Measurements from ENCODE around the gene NHSL1.

Gene NHSL1

GRCh38 chr6:138497286-138497685, 2.0 kb downstream of the NHSL1 start:
- no peak for DNase-seq (ENCODE audit: low spot score)

GRCh38 chr6:138494312-138494711, 5.0 kb downstream of the NHSL1 start:
- DNase-seq (ENCODE audit: low spot score) = no peak

GRCh38 chr6:138493413-138493812, 5.9 kb downstream of the NHSL1 start:
- no peak for DNase-seq (ENCODE audit: low spot score)

GRCh38 chr6:138492871-138493270, 6.4 kb downstream of the NHSL1 start:
- DNase-seq (ENCODE audit: low spot score) = no peak

DNA sequence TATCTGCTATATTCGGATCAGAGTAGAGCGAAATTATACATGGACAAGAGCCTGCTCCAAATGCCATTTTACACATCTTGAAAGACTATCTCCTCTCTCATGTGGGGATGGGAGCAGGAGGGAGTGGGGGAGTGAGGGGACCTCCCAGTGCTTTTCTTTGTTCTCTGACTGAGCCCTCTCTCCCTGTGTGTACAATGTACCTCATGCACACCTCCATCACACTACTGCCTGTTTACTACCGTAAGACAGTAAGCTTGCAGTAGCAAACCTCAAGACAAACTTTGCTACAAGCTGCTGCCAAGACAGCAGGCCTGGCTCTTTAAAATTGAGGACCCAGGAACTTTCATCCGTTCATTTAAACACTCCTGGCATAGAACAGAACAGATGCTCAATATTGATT, 7.2 kb downstream of the NHSL1 start:
- DNase-seq (ENCODE audit: low spot score) = no peak

DNA sequence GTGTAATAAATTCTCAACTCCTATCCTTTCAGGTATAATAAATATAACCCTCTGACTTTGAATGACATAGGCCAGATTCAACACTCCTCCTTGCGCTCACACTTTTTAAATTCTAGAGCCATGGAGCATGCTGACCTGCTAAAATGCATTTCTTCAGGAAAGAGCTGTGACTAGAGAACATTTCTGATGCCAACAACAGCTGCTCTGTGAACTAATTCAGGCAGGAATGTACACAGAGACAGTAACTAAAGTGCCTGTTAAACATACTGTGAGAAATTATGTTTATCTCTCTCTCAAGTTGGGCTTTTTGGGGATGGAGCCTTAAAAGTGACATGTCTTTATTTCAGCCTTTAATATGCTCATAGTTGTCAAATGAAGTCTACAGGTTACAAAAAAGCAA, 8.3 kb downstream of the NHSL1 start:
- no peak for DNase-seq (ENCODE audit: low spot score)

DNA sequence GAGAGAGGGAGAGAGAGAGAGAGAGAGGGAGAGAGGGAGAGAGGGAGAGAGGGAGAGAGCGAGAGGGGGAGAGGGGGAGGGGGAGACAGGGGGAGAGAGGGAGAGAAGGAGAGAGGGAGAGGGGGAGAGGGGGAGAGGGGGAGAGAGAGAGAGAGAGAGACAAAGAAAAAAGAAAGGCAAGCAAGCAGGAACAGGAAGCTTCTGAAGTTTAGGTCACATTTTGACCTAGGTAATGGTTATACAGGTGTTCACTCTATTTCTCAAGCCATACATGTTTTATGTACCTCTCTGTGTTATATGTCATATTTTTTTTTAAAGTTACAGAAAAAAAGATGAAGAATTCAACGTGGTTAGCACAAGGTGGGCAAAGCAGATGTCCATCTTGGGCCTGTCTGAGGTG, 9.4 kb downstream of the NHSL1 start:
- DNase-seq (ENCODE audit: low spot score) = no peak

- no peak for DNase-seq (ENCODE audit: low spot score)
Measured at GRCh38 chr6:138487102-138487604, 12.1 kb downstream of the NHSL1 start.

GRCh38 chr6:138486249-138487101, 12.8 kb downstream of the NHSL1 start:
- peak; percentile 18 for DNase-seq (ENCODE audit: low spot score)

GRCh38 chr6:138485586-138486248, 13.6 kb downstream of the NHSL1 start:
- DNase-seq (ENCODE audit: low spot score) = no peak

DNA sequence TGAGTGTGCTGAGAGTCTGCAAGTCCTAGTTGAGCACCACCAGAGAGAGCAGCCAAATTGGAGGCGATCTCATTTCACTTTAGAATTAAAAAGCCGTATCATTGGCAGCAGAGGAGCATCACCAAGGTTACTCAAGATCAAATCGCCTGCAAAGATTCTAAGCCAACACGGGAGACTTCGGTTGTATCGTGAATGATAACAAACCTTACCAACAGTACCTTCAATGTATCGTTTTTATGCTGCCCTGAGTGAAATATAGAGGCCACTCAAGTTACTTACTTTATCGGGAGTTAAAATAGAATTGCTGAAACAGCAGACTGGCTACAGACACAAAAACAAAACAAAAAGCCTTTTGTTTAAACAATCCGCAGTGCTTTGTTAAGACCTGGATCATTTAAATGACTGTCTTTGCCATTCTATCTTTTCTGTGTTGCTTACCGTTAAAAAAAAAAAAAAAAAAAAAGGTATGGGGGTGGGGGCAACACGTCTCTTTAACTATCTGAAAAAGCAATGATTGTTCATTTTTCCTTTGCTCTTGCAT, 14.2 kb downstream of the NHSL1 start:
- no peak for DNase-seq (ENCODE audit: low spot score)

GRCh38 chr6:138484018-138484731, 15.1 kb downstream of the NHSL1 start:
- DNase-seq (ENCODE audit: low spot score) = no peak

DNA sequence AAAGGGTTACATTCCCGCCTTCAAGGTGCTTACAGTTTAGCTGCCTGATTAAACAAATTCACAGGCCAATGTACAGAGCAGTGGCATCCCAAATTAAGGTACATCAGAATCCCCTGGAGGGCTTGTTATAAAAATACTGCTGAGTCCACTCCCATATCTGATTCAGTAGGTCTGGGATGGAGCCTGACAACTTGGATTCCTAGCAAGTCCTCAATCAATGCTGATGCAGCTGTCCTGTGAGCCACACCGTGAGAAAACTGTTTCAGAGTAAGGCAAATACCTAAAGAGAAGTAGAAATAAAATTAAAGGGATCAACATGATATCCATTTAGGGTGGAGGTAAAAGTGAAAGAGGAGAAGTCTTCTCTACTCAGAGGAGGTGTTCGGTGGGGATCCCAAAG, 16.5 kb downstream of the NHSL1 start:
- no peak for DNase-seq (ENCODE audit: low spot score)

DNA sequence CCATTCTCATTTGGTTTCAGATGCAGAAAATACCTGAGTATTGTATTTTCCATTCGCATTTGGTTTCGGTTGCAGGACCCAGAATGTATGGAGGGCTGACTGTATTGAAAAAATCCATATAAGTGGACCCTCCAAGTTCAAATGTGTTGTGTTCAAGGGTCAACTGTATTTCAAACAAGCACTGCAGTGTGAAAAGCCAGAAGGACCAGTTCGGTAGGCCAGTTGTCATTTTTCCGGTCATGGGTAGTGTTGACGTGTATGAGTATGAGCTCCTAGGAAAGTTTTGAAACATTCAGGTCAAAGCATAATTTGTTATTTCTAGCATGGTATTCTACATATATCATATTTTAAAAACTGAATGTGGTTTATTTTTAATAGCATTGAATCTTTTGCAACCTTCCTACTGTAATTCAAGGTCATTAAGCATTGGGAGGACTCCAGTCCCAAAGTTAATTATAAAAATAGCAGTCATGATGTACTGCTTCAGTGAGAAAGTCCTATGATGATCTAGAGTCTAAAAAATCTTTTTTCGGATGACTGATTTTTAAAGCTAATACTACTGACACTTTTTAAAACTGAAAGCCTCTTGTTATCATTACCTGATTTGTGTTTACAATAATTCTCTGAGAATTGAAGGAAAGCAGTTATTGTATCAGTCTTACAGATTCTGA, 18.9 kb downstream of the NHSL1 start:
- DNase-seq (ENCODE audit: low spot score) = no peak

DNA sequence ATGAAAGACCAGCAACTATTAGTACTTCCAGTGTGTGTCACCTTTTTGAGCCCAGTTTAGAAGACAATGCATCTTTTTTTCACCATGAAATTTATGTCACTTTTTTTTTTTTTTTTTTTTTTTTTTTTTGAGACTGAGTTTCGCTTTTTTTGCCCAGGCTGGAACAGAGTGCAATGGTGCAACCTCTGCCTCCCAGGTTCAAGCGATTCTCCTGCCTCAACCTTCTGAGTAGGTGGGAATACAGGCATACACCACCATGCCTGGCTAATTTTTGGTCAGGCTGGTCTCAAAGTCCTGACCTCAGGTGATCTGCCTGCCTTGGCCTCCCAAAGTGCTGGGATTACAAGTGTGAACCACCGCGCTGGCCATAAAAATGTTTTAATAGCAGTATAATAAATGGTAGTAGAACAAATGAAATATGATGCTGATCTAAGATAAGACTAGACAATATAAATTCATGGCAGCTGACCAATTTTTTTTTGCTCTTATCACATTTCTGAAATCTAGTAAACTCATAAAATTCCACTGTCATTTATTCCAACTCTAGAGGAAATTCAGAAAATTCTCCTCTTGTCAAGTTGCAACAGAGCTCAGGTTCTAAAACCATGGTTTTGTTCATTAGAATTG, 21.3 kb downstream of the NHSL1 start:
- peak; percentile 68 for DNase-seq (ENCODE audit: low spot score)

GRCh38 chr6:138476116-138476515, 23.2 kb downstream of the NHSL1 start:
- no peak for DNase-seq (ENCODE audit: low spot score)

DNA sequence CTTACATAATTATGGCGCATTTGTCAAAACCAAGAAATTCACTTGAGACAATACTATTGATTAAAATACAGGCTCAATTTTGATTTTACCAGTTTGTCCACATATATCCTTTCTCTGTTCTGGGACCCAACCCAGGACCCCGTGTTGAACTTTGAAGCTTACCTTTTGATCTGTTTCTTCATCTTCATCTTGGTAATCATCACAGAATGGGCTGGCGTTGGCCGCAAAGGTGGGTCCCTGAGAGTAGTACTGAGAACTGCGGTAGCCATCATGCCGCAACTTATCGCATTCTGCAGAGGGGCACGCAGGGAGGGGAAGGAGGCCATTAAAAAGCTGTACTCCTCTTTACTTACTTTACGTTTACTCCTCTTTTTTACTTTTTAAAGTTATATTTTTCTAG, 26.1 kb downstream of the NHSL1 start:
- DNase-seq (ENCODE audit: low spot score) = no peak

- DNase-seq (ENCODE audit: low spot score) = no peak
Measured at GRCh38 chr6:138468320-138469015, 30.8 kb downstream of the NHSL1 start.

- no peak for DNase-seq (ENCODE audit: low spot score)
Measured at GRCh38 chr6:138467901-138468300, 31.4 kb downstream of the NHSL1 start.

DNA sequence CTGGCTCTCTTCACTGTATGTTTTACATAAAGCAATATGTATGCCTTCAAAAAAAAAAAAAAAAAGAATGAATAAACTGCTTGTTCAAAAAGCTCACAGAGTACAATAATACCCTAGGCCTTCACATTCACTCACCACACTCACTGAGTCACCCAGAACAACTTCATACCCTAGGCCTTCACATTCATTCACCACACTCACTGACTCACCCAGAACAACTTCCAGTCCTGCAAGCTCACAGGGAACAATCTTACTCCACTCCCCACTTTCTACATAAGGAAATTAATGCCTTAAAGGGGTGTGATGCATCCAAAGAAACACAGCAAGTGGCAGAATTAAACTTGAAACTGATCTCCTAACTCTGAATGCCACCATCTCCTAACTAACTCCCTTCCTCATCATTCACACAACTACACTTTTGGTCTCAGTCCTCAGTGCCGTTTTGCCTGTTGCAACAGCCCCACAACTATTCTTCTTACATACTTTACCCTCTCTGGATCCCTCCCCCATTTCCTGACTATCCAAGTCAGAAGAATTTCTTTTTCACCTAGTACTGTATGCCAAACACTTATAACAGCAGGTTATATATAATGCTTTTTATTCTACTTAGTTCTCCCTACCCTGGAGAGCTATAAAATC, 34.2 kb downstream of the NHSL1 start:
- peak; percentile 42 for DNase-seq (ENCODE audit: low spot score)
